GM23248 (cell line): ENCODE data around the gene DPEP2.

Source experiments
- EZH2 ChIP-seq: fragments of 200-600 bp; sonication (generic); IDR thresholded peaks from 2 replicates; pipeline ENCODE4 v1.6.1; 2018; ENCODE audit warnings: antibody characterized with exemption, mild to moderate bottlenecking; ENCODE audit not compliant: insufficient read depth, poor library complexity, severe bottlenecking
- EZH2phosphoT487 ChIP-seq: fragments of 200-600 bp; sonication (generic); IDR thresholded peaks from 2 replicates; pipeline ENCODE4 v1.6.1; 2018; ENCODE audit warnings: antibody characterized with exemption, moderate library complexity, mild to moderate bottlenecking, low read depth; ENCODE audit not compliant: insufficient read depth

DNA sequence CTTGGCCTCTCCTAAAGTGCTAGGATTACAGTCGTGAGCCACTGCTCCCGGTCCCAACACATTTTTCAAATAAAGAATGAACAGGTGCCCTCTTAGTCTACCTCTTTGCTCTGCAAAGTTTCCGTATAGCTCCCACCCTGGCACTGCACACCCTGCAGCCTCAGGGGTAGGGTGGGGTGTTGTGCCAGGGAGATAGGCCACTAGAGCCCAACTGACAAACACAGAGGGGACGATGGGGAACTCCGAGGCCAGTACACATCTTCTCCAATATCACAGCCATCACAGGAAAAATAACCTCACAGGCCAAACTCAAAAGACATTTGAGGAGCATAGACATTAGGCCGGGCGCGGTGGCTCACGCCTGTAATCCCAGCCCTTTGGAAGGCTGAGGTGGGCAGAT is 28.2 kb downstream of the DPEP2 start:
- TF ChIP-seq EZH2phosphoT487 (no peak), EZH2 (no peak)
